K562 (cell line): Measurements from ENCODE around the gene RAB7A. TPM values are rescaled to one million over a fixed set of nuclear protein-coding genes. Genes with fewer than 3 reads are reported as not detected.

Source experiments
- ATAC-seq: fragments of 200-7000 bp; cut with Tn5 transposase; 3 replicates; pipeline ENCODE4 v1.9.1; 2020; ENCODE audit warnings: moderate library complexity
- BruUV-seq: library from RNA; stranded (reverse); fragments of 400-500 nt; replicated peaks from 2 replicates; lab custom pipeline; 2021; lab: Mats Ljungman, UMichigan
- CTCF ChIA-PET: fragments of 300-600 bp; formaldehyde crosslinking; extraction: SDS; loops from one replicate; lab custom pipeline; 2021; ENCODE audit warnings: low intra/inter-chr PET ratio; lab: Yijun Ruan, JAX
- POLR2A ChIA-PET: fragments of 300-600, 350-650 bp; sonication (Branson Sonifier 250); formaldehyde crosslinking; extraction: SDS; loops from one replicate; lab custom pipeline; 2021; ENCODE audit warnings: antibody characterized with exemption, inconsistent platforms; lab: Yijun Ruan, JAX
- DNase-seq, 4 experiments: peaks; one replicate each; pipeline versions ENCODE4 v3.0.0 to v3.0.0-alpha.2; 2011 to 2018; ENCODE audit warnings: low spot score in 3 of 4, mixed read lengths in 3 of 4; ENCODE audit errors: extremely low read depth in 1 of 4
- FAIRE-seq: peaks from 2 replicates; lab custom pipeline; 2011; peaks lifted over from hg19 to GRCh38; lab: Jason Lieb, UNC
- H2AFZ ChIP-seq: 2 replicates; pipeline ENCODE4 v1.6.0; 2011; ENCODE audit warnings: low read depth, low read length, control low read depth, inconsistent platforms
- H3K27ac ChIP-seq: fragments of 200-600 bp; 3 replicates; pipeline ENCODE4 v1.8.0; 2011; ENCODE audit warnings: low read depth, mild to moderate bottlenecking, control low read depth, inconsistent platforms, low read length, moderate library complexity, mixed read lengths; ENCODE audit errors: extremely low read depth
- H3K27me3 ChIP-seq, 2 experiments: fragments of 300-600 bp in 1 of 2; 2 replicates in 1 of 2; 3 replicates in 1 of 2; pipeline versions ENCODE4 v1.6.0 to v1.8.0; 2011; ENCODE audit warnings: inconsistent platforms in 2 of 2, low read length in 2 of 2, mild to moderate bottlenecking in 1 of 2, mixed read lengths in 1 of 2, moderate library complexity in 1 of 2; ENCODE audit not compliant: control insufficient read depth in 2 of 2, insufficient read depth in 2 of 2
- H3K36me3 ChIP-seq: fragments of 300-600 bp; 3 replicates; pipeline ENCODE4 v1.8.0; 2011; ENCODE audit warnings: mild to moderate bottlenecking, low read length, inconsistent platforms; ENCODE audit not compliant: control insufficient read depth, insufficient read depth
- H3K4me1 ChIP-seq, 2 experiments: fragments of 200-600 bp in 1 of 2; replicated peaks in 1 of 2; 2 replicates in 1 of 2; 3 replicates in 1 of 2; pipeline versions ENCODE4 v1.5.1 to v1.8.0; 2011; ENCODE audit warnings: inconsistent platforms in 2 of 2, low read length in 2 of 2, mild to moderate bottlenecking in 1 of 2, mixed read lengths in 1 of 2, moderate library complexity in 1 of 2; ENCODE audit not compliant: control insufficient read depth in 2 of 2, insufficient read depth in 2 of 2
- H3K4me2 ChIP-seq: 2 replicates; pipeline ENCODE4 v1.6.1; 2011; ENCODE audit warnings: low read length, control low read depth, inconsistent platforms, mixed read lengths; ENCODE audit not compliant: insufficient read depth
- H3K4me3 ChIP-seq: fragments of 200-600 bp; sonication (generic), shearing (Covaris generic); 2 replicates; pipeline ENCODE4 v1.5.1; 2016; ENCODE audit warnings: control low read depth, inconsistent platforms
- H3K79me2 ChIP-seq: fragments of 200-600 bp; 3 replicates; pipeline ENCODE4 v1.8.0; 2011; ENCODE audit warnings: low read length, inconsistent platforms; ENCODE audit not compliant: control insufficient read depth, insufficient read depth
- H3K9ac ChIP-seq, 2 experiments: 2 replicates each; pipeline versions ENCODE4 v1.6.0 to v1.6.1; 2011; ENCODE audit warnings: low read depth in 2 of 2, low read length in 2 of 2, control low read depth in 1 of 2, inconsistent platforms in 1 of 2, mild to moderate bottlenecking in 1 of 2, mixed read lengths in 1 of 2; ENCODE audit not compliant: insufficient read depth in 1 of 2
- H3K9me1 ChIP-seq: one replicate; pipeline ENCODE4 v1.6.0; 2011; ENCODE audit warnings: inconsistent platforms, mild to moderate bottlenecking, low read length, moderate library complexity; ENCODE audit not compliant: control insufficient read depth, insufficient read depth
- H3K9me3 ChIP-seq: replicated peaks from 2 replicates; pipeline ENCODE4 v1.5.1; 2011; ENCODE audit warnings: low read depth, low read length, inconsistent platforms; ENCODE audit not compliant: control insufficient read depth, insufficient read depth
- H4K20me1 ChIP-seq: replicated peaks from 2 replicates; pipeline ENCODE4 v1.6.1; 2011; ENCODE audit warnings: low read length, inconsistent platforms, mixed read lengths; ENCODE audit not compliant: control insufficient read depth, insufficient read depth
- CBFB ChIP-seq: sonication (generic); formaldehyde crosslinking; IDR thresholded peaks from 2 replicates; pipeline ENCODE4 v1.4.0; 2020; ENCODE audit warnings: mild to moderate bottlenecking, missing genetic modification reagents
- TBL1XR1 ChIP-seq, 2 experiments: IDR thresholded peaks; 2 replicates each; pipeline ENCODE4 v1.6.1; 2012; ENCODE audit warnings: improper control_type of control experiment in 2 of 2, low read length in 2 of 2, mild to moderate bottlenecking in 1 of 2
- ZNF785 ChIP-seq: fragments of 250-450 bp; sonication (Bioruptor Pico); IDR thresholded peaks from 2 replicates; pipeline ENCODE4 v1.4.0; 2020; ENCODE audit warnings: mild to moderate bottlenecking
- WGBS: fragments of 100-300 bp; shearing (Covaris generic); methylation state at CpG from one replicate; pipeline ENCODE4 v1.1.6; 2016; ENCODE audit warnings: low coverage, mixed read lengths; ENCODE audit not compliant: insufficient coverage; ENCODE audit errors: missing lambda C conversion rate; 5-methylcytosine and 5-hydroxymethylcytosine counted together
- in situ Hi-C: fragments of 300-500 bp; cut with MboI; formaldehyde crosslinking; loops from 4 replicates; pipeline ENCODE4 v1.15.0; 2018; ENCODE audit warnings: inconsistent platforms, mixed read lengths
- intact Hi-C: fragments of 100-400 bp; cut with micrococcal nuclease; formaldehyde crosslinking; loops from 2 replicates; pipeline ENCODE4 v1.14.2; 2022
- polyA plus RNA-seq, 8 experiments: library from polyadenylated mRNA; depleted of rRNA in 4 of 8; stranded (reverse) in 5 of 8; unstranded in 3 of 8; fragments of >200 nt; fragmentation: Nextera tagmentation in 2 of 8; fragmentation: Illumina TruSeq in 1 of 8; extraction: Ambion mirVana in 2 of 8; extraction: Trizol in 1 of 8; gene quantifications; 2 replicates each; pipeline versions ENCODE4 v1.2.1 to v1.2.3, GENCODE V29; 2011 to 2014; ENCODE audit warnings: inconsistent platforms in 1 of 8, missing spikeins in 1 of 8
- total RNA-seq, 7 experiments: library from RNA; depleted of rRNA in 6 of 7; stranded (reverse); fragments of >200 nt in 6 of 7; fragmentation: Illumina TruSeq in 2 of 7; extraction: Trizol in 2 of 7; gene quantifications; 2 replicates each; pipeline versions ENCODE4 v1.2.1 to v1.2.3, GENCODE V29; 2011 to 2021; ENCODE audit warnings: low replicate concordance in 1 of 7
- TF ChIP-seq, protein P1 (sequence below): fragments of 250-450 bp; sonication (Bioruptor Pico); IDR thresholded peaks from 2 replicates; pipeline ENCODE4 v1.5.0; 2021
- TF ChIP-seq, protein P2 (sequence below), 2 experiments: IDR thresholded peaks in 1 of 2; conservative IDR thresholded peaks in 1 of 2; 2 replicates each; pipeline ENCODE4 v1.6.1; 2016; ENCODE audit warnings: low read depth in 2 of 2, mild to moderate bottlenecking in 1 of 2, missing compliant biosample characterization in 1 of 2, missing genetic modification characterization in 1 of 2, moderate library complexity in 1 of 2
- TF ChIP-seq, protein P3 (sequence below): fragments of 450-650 bp; IDR thresholded peaks from 2 replicates; pipeline ENCODE4 v1.6.1; 2017; ENCODE audit warnings: mild to moderate bottlenecking, moderate library complexity

Gene RAB7A
- total and polyA plus RNA-seq, 9 of the 15 experiments (the other 6 are each of a cell fraction or from before 2014, with no cell fraction given), result 30.9 to 204 (median 72.8) TPM

DNA sequence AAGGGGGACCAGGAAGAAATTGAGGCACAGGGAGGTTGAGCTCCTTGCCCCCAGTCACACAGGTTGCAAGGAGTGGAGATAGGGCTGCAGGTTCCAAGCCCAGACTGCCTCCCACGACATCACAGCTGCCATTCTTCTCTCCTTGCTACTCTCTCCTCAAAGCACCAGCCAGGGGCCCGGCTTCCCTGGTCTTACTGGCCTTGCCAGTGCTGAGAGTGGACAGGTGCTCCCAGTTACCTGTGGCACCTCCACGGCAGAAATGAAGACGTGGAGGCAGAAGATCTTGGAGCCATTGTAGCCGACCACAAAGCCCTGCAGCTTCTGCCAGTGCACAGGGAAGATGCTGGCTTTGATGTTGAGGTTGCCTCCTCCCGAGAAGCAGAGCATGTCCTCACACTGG, 135.5 kb downstream of the RAB7A start:
- in situ Hi-C loops, result no loop called here
- ChIA-PET CTCF (no interaction called here), POLR2A (no interaction called here)
- Histone ChIP-seq H3K79me2 (no peaks in the 10 kb centered on the region), H3K27me3 (no peaks in the 10 kb centered on the region), H3K4me3 (no peak overlapping the region), H2AFZ (no peak overlapping the region), H3K27ac (no peak overlapping the region), H3K9me3 (peaks cover 16% of the 10 kb centered on the region), H3K4me2 (no peak overlapping the region), H3K36me3 (no peaks in the 10 kb centered on the region), H4K20me1 (no peaks in the 10 kb centered on the region), H3K9ac (no peak overlapping the region), H3K4me1 (peaks cover 10 to 13% of the 10 kb centered on the region in 2 experiments), H3K9me1 (no peaks in the 10 kb centered on the region)
- intact Hi-C loops, result no loop called here
- no peak for ATAC-seq
- DNase-seq, result no peak
- BruUV-seq, result no TSS peak
- WGBS, result 31% methylated on average over 5 of the region's 6 CpGs
- TF ChIP-seq, protein P1, sequence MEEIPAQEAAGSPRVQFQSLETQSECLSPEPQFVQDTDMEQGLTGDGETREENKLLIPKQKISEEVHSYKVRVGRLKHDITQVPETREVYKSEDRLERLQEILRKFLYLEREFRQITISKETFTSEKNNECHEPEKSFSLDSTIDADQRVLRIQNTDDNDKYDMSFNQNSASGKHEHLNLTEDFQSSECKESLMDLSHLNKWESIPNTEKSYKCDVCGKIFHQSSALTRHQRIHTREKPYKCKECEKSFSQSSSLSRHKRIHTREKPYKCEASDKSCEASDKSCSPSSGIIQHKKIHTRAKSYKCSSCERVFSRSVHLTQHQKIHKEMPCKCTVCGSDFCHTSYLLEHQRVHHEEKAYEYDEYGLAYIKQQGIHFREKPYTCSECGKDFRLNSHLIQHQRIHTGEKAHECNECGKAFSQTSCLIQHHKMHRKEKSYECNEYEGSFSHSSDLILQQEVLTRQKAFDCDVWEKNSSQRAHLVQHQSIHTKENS, result no peak
- TF ChIP-seq, protein P2, sequence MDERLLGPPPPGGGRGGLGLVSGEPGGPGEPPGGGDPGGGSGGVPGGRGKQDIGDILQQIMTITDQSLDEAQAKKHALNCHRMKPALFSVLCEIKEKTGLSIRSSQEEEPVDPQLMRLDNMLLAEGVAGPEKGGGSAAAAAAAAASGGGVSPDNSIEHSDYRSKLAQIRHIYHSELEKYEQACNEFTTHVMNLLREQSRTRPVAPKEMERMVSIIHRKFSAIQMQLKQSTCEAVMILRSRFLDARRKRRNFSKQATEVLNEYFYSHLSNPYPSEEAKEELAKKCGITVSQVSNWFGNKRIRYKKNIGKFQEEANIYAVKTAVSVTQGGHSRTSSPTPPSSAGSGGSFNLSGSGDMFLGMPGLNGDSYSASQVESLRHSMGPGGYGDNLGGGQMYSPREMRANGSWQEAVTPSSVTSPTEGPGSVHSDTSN (CRISPR knock-in tag; IDR thresholded peaks at IDR 0.05; ENCODE audit: low read depth), result no peak
- TF ChIP-seq, protein P2 (tag; conservative IDR thresholded peaks at IDR 0.05; ENCODE audit: low read depth), result no peak
- TF ChIP-seq ZNF785 (CRISPR knock-in tag), result no peak
- TF ChIP-seq, protein P3, sequence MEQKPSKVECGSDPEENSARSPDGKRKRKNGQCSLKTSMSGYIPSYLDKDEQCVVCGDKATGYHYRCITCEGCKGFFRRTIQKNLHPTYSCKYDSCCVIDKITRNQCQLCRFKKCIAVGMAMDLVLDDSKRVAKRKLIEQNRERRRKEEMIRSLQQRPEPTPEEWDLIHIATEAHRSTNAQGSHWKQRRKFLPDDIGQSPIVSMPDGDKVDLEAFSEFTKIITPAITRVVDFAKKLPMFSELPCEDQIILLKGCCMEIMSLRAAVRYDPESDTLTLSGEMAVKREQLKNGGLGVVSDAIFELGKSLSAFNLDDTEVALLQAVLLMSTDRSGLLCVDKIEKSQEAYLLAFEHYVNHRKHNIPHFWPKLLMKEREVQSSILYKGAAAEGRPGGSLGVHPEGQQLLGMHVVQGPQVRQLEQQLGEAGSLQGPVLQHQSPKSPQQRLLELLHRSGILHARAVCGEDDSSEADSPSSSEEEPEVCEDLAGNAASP, result no peak
- TF ChIP-seq TBL1XR1 (IDR thresholded peaks at IDR 0.05; ENCODE audit: low read length in 2 of 2), result no peak
- TF ChIP-seq CBFB (CRISPR knock-in tag), result no peak
- no peak for FAIRE-seq
